Ovary (tissue), 9 donors: ENCODE results near the gene ACKR4. TPM values are rescaled to one million over a fixed set of nuclear protein-coding genes. Genes with fewer than 3 reads are reported as not detected.

ENCODE experiments used
- DNase-seq, 5 donors: peaks; one replicate each; pipeline ENCODE4 v3.0.0-alpha.2; 2019 to 2020
- H3K27ac ChIP-seq, 2 donors: fragments of 200-600 bp; one replicate each; pipeline versions ENCODE4 v1.5.1 to v1.8.0; 2019 to 2022
- H3K27me3 ChIP-seq: fragments of 200-600 bp; one replicate; pipeline ENCODE4 v1.8.0; 2022
- H3K36me3 ChIP-seq: fragments of 200-600 bp; sonication (generic); one replicate; pipeline ENCODE4 v1.5.1; 2019
- H3K4me1 ChIP-seq: one replicate; pipeline ENCODE4 v1.8.1; 2013; ENCODE audit warnings: mild to moderate bottlenecking, moderate library complexity; ENCODE audit not compliant: insufficient read depth
- H3K4me3 ChIP-seq: fragments of 200-600 bp; sonication (generic); one replicate; pipeline ENCODE4 v1.5.1; 2017
- H3K9me3 ChIP-seq, 2 donors: fragments of 200-600 bp in 1 of 2; sonication (generic) in 1 of 2; one replicate each; pipeline versions ENCODE4 v1.5.1 to v1.8.1; 2013 to 2019; ENCODE audit warnings: mild to moderate bottlenecking in 1 of 2, moderate library complexity in 1 of 2
- EP300 ChIP-seq: sonication (generic); formaldehyde crosslinking; IDR thresholded peaks from one replicate; pipeline ENCODE4 v1.6.1; 2017; ENCODE audit warnings: antibody characterized with exemption
- POLR2A ChIP-seq: fragments of 450-650 bp; IDR thresholded peaks from one replicate; pipeline ENCODE4 v1.6.1; 2017; ENCODE audit warnings: antibody characterized with exemption, mild to moderate bottlenecking, moderate library complexity
- WGBS, 3 donors: extraction: QIAGEN DNeasy Blood & Tissue Kit in 1 of 3; methylation state at CpG; one replicate each; pipeline versions ENCODE4 v1.1.5 to v1.1.7; 2013 to 2017; 5-methylcytosine and 5-hydroxymethylcytosine counted together
- intact Hi-C, 4 donors: fragments of 100-400 bp; cut with DNase I; formaldehyde crosslinking; loops; one replicate each; pipeline versions ENCODE4 v1.11.0 to v1.15.1; 2022 to 2023
- polyA plus RNA-seq, 2 donors: library from polyadenylated mRNA; stranded (reverse); fragments of 200-250 nt in 1 of 2; fragments of 350-450 nt in 1 of 2; fragmentation: Illumina TruSeq in 1 of 2; extraction: RNeasy Lipid Tissue Mini Kit (QIAGEN cat#74804) in 1 of 2; gene quantifications; one replicate each; pipeline ENCODE4 v1.2.3, GENCODE V29; 2013 to 2014
- total RNA-seq, 7 donors: library from RNA; depleted of rRNA in 2 of 7; stranded (reverse); fragments of >200 nt in 2 of 7; fragmentation: NEBNext Ultra II Directional in 3 of 7; extraction: Animal tissue kit (Norgen Biotek cat#: 25700) in 3 of 7; gene quantifications; one replicate each; pipeline versions ENCODE4 v1.1.0 to v1.2.4, GENCODE V29; 2016 to 2023
- TF ChIP-seq, protein P1 (sequence below), 3 donors: fragments of 450-650 bp in 2 of 3; fragments of 200-600 bp in 1 of 3; IDR thresholded peaks; one replicate each; pipeline versions ENCODE4 v1.5.1 to v1.8.0; 2016 to 2022; ENCODE audit warnings: antibody characterized with exemption in 3 of 3, mild to moderate bottlenecking in 1 of 3
- donor health status: DM: no; HTN: no; CAD: no; lungs with moderate emphysema.
- donor health status: DM: no; HTN: no; CAD: no.
- donor health status: Bipolar disorder and iron deficiency.
- donor health status: DM: yes; HTN: yes; CAD: no.
- donor health status: DM: no; HTN: no; CAD: no.
- donor health status: DM: yes; HTN: yes; CAD: no.

The ACKR4 gene
- total and polyA plus RNA-seq, 9 donors = 0.17 to 5.4 (median 0.30) TPM

DNA sequence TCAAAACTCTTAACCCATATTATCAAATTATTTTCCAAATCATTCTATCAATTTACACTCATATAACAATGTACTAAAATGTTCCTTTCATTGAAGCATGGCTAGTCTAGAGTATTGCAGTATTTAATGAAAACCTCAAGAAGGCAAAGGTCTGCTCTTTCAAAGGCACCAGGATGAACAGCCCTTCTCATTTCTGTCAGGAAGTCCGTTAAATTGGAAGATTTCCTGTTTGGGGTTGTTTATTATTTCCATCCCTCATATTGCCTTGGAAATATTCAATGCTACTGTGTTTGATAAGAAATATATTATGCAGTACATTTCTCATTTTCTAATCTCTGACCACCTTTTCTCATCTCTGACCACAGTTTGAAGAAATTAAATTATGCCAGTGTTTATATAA, 25.1 kb downstream of the ACKR4 start:
- Histone ChIP-seq H3K36me3 (no peaks in the 10 kb centered on the region), H3K27me3 (no peaks in the 10 kb centered on the region), H3K4me3 (no peak overlapping the region), H3K4me1 (no peaks in the 10 kb centered on the region), H3K27ac (no peak overlapping the region), H3K9me3 (no peaks in the 10 kb centered on the region)
- WGBS, 3 donors = 48 to 67% (median 51%) methylated on average over 1 of the region's 1 CpG
- no peak for DNase-seq
- intact Hi-C loops = no loop called here
- TF ChIP-seq EP300 = no peak
- no peak for TF ChIP-seq POLR2A
- TF ChIP-seq, protein P1, sequence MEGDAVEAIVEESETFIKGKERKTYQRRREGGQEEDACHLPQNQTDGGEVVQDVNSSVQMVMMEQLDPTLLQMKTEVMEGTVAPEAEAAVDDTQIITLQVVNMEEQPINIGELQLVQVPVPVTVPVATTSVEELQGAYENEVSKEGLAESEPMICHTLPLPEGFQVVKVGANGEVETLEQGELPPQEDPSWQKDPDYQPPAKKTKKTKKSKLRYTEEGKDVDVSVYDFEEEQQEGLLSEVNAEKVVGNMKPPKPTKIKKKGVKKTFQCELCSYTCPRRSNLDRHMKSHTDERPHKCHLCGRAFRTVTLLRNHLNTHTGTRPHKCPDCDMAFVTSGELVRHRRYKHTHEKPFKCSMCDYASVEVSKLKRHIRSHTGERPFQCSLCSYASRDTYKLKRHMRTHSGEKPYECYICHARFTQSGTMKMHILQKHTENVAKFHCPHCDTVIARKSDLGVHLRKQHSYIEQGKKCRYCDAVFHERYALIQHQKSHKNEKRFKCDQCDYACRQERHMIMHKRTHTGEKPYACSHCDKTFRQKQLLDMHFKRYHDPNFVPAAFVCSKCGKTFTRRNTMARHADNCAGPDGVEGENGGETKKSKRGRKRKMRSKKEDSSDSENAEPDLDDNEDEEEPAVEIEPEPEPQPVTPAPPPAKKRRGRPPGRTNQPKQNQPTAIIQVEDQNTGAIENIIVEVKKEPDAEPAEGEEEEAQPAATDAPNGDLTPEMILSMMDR (IDR thresholded peaks at IDR 0.05) = no peak

DNA sequence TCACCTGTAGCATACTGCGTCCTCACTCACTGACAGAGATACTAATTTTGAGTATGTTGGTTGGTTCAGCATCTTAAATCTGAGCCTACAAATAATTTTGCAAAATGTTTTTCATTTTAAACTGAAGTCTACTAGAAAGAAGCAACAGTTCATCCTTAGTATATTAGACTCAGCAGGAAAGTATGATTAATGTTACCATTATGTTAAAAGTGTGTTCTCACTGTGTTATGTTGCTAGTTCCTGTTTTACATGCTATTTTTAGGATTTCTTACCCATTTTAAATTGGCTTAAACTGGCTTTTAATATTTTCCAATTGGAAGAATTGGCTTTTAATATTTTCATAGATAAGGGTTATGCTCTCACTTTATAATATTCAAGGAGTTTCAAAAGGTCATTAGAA, 25.7 kb downstream of the ACKR4 start:
- Histone ChIP-seq H3K4me1 (no peaks in the 10 kb centered on the region), H3K4me3 (no peak overlapping the region), H3K27me3 (no peaks in the 10 kb centered on the region), H3K9me3 (no peaks in the 10 kb centered on the region), H3K36me3 (no peaks in the 10 kb centered on the region), H3K27ac (no peak overlapping the region)
- DNase-seq = no peak
- 91 to 96% (median 91%) methylated on average over 1 of the region's 1 CpG for WGBS, 3 donors
- TF ChIP-seq EP300 (no peak), POLR2A (no peak)
- TF ChIP-seq, protein P1 (IDR thresholded peaks at IDR 0.05) = no peak
- intact Hi-C loops = no loop called here

- H3K27ac ChIP-seq = no peak overlapping the region
- intact Hi-C loops = no loop called here
- H3K4me1 ChIP-seq = no peaks in the 10 kb centered on the region
- no peaks in the 10 kb centered on the region for H3K9me3 ChIP-seq
- 87 to 95% (median 92%) methylated on average over 1 of the region's 1 CpG for WGBS, 3 donors
- no peaks in the 10 kb centered on the region for H3K27me3 ChIP-seq
- H3K4me3 ChIP-seq = no peak overlapping the region
- no peaks in the 10 kb centered on the region for H3K36me3 ChIP-seq
- TF ChIP-seq, protein P1 (IDR thresholded peaks at IDR 0.05) = no peak
- no peak for TF ChIP-seq EP300
- no peak for DNase-seq
These were observed 26.6 kb downstream of the ACKR4 start for GRCh38 chr3:132623646-132624045.

DNA sequence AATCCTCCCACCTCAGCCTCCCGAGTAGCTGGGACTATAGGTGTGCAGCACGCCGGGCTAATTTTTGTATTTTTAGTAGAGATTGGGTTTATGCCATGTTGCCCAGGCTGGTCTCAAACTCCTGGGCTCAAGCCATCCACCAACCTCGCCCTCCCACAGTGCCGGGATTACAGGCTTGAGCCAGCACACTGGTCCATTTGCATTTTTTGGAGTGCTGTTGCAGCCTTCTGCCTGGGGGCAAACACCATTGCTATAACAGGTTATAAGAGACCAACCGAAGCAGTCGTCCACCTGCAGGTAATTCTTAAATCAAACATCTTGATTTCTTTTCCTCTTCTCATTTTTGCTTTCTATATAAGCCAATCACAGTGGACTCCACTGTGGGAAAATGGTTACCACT, 27.7 kb downstream of the ACKR4 start:
- H3K27me3 ChIP-seq = no peaks in the 10 kb centered on the region
- intact Hi-C loops = no loop called here
- H3K27ac ChIP-seq = no peak overlapping the region
- no peak for DNase-seq
- TF ChIP-seq POLR2A (no peak), EP300 (no peak)
- H3K4me3 ChIP-seq = no peak overlapping the region
- 94 to 98% (median 97%) methylated on average over 7 of the region's 7 CpGs for WGBS, 3 donors
- no peaks in the 10 kb centered on the region for H3K9me3 ChIP-seq
- H3K4me1 ChIP-seq = no peaks in the 10 kb centered on the region
- no peaks in the 10 kb centered on the region for H3K36me3 ChIP-seq

DNA sequence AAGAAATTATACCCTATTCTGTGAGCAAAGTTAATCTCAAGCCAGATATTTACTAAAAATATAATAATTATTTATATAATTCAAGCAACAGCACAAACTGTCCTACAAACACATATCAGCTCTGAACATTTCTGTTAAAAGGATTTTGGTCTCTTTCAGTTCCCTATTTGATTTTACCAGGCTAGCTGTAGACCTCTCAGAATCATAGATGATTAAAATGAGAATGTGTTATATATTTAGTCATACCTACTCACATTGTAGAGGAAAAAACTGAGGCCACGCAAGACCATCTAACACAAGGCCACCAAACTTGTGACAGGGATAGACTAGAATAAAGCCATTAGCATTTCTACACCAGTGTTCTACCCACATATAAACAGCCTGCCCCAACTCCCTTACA, 28.5 kb downstream of the ACKR4 start:
- Histone ChIP-seq H3K27ac (no peak overlapping the region), H3K4me1 (no peaks in the 10 kb centered on the region), H3K36me3 (no peaks in the 10 kb centered on the region), H3K4me3 (no peak overlapping the region), H3K27me3 (no peaks in the 10 kb centered on the region), H3K9me3 (no peaks in the 10 kb centered on the region)
- no peak for DNase-seq
- intact Hi-C loops = no loop called here
- TF ChIP-seq POLR2A (no peak), EP300 (no peak)
- TF ChIP-seq, protein P1 (IDR thresholded peaks at IDR 0.05) = no peak
- WGBS, 3 donors = 93 to 100% (median 97%) methylated on average over 1 of the region's 1 CpG
